KMS-11 (cell line): ENCODE measurements around the gene RASL11A.

Experiments
- H2AFZ ChIP-seq: fragments of 200-600 bp; sonication (generic); 2 replicates; pipeline ENCODE4 v1.6.1; 2016; ENCODE audit warnings: antibody characterized with exemption, mixed run types, low read depth
- H3K27ac ChIP-seq: fragments of 200-600 bp; sonication (generic); 2 replicates; pipeline ENCODE4 v1.6.1; 2016; ENCODE audit warnings: mild to moderate bottlenecking, mixed run types
- H3K27me3 ChIP-seq: fragments of 200-600 bp; sonication (generic); 2 replicates; pipeline ENCODE4 v1.6.1; 2017; ENCODE audit warnings: mild to moderate bottlenecking, low read depth, mixed run types, moderate library complexity; ENCODE audit not compliant: insufficient read depth
- H3K36me3 ChIP-seq: fragments of 200-600 bp; sonication (generic); 2 replicates; pipeline ENCODE4 v1.6.1; 2017; ENCODE audit warnings: mild to moderate bottlenecking, mixed run types; ENCODE audit not compliant: insufficient read depth
- H3K4me1 ChIP-seq: fragments of 200-600 bp; sonication (generic); 2 replicates; pipeline ENCODE4 v1.6.1; 2016; ENCODE audit warnings: mild to moderate bottlenecking, low read depth, mixed run types; ENCODE audit not compliant: poor library complexity, severe bottlenecking
- H3K4me2 ChIP-seq: fragments of 200-600 bp; sonication (generic); 2 replicates; pipeline ENCODE4 v1.7.0; 2016; ENCODE audit warnings: mild to moderate bottlenecking, mixed run types
- H3K4me3 ChIP-seq: fragments of 200-600 bp; sonication (generic); IDR thresholded peaks from 2 replicates; pipeline ENCODE4 v1.6.1; 2017; ENCODE audit warnings: low read depth, low read length, mixed read lengths; ENCODE audit not compliant: insufficient read depth
- H3K79me2 ChIP-seq: fragments of 200-600 bp; sonication (generic); 2 replicates; pipeline ENCODE4 v1.6.1; 2016; ENCODE audit warnings: low read depth, mixed run types; ENCODE audit not compliant: insufficient read depth
- H3K9ac ChIP-seq: fragments of 200-600 bp; sonication (generic); 2 replicates; pipeline ENCODE4 v1.6.1; 2016; ENCODE audit warnings: mild to moderate bottlenecking, mixed run types
- H4K20me1 ChIP-seq: fragments of 200-600 bp; sonication (generic); 2 replicates; pipeline ENCODE4 v1.6.1; 2016; ENCODE audit warnings: mild to moderate bottlenecking, mixed run types; ENCODE audit not compliant: insufficient read depth
- TF ChIP-seq, protein P1 (sequence below): fragments of 200-600 bp; sonication (generic); conservative IDR thresholded peaks from 2 replicates; pipeline ENCODE4 v1.6.1; 2017; ENCODE audit warnings: low read depth, mild to moderate bottlenecking, antibody characterized with exemption, low read length, moderate library complexity, mixed read lengths

Gene RASL11A

DNA sequence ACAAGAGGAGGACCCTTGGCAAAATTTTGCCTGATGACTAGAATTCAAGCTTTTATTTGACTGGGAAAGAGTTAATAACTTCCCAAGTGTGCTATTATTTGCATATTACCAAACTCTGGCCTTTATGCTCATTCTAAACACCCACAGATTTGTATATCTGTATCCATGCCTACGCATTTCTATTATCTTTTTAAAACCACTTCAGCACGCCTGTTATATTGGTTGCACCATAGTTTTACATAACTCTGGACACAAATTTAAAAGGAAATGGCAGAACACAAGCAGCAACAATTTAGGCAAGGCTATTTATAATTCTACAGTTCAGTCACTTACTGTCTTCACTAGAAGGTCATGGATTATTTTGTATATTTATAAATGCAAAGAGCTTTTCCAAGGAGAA lies 3.7 kb upstream of the RASL11A start:
- Histone ChIP-seq H3K79me2 (no peaks in the 10 kb centered on the region), H3K4me3 (no peak overlapping the region), H3K36me3 (no peaks in the 10 kb centered on the region), H4K20me1 (no peaks in the 10 kb centered on the region), H2AFZ (no peak overlapping the region), H3K27ac (no peak overlapping the region), H3K4me1 (no peaks in the 10 kb centered on the region), H3K27me3 (no peaks in the 10 kb centered on the region), H3K9ac (no peak overlapping the region), H3K4me2 (no peak overlapping the region)
- TF ChIP-seq, protein P1, sequence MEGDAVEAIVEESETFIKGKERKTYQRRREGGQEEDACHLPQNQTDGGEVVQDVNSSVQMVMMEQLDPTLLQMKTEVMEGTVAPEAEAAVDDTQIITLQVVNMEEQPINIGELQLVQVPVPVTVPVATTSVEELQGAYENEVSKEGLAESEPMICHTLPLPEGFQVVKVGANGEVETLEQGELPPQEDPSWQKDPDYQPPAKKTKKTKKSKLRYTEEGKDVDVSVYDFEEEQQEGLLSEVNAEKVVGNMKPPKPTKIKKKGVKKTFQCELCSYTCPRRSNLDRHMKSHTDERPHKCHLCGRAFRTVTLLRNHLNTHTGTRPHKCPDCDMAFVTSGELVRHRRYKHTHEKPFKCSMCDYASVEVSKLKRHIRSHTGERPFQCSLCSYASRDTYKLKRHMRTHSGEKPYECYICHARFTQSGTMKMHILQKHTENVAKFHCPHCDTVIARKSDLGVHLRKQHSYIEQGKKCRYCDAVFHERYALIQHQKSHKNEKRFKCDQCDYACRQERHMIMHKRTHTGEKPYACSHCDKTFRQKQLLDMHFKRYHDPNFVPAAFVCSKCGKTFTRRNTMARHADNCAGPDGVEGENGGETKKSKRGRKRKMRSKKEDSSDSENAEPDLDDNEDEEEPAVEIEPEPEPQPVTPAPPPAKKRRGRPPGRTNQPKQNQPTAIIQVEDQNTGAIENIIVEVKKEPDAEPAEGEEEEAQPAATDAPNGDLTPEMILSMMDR, result no peak

DNA sequence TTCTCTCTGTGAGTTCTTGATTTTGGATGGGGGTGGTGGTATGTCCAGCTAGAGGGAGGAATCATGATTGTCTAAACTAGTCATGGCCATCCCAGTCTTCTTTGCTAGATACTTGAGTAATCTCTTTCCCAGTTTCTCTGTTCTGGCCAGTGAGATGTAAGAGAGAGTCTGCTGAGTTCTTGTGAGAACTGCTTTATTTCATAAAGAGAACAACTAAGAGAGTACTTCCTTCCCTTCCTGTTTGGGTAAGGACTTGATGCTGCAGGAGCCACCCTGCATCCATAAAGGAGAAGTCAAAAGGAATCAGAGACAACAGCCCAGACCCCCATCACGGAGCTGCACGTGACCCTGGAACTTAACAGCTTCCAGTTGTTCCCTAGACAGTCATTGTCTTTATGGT lies 3.0 kb upstream of the RASL11A start:
- Histone ChIP-seq H3K4me1 (no peaks in the 10 kb centered on the region), H3K4me3 (no peak overlapping the region), H3K36me3 (no peaks in the 10 kb centered on the region), H3K27ac (no peak overlapping the region), H3K4me2 (no peak overlapping the region), H2AFZ (no peak overlapping the region), H3K79me2 (no peaks in the 10 kb centered on the region), H3K27me3 (no peaks in the 10 kb centered on the region), H4K20me1 (no peaks in the 10 kb centered on the region), H3K9ac (no peak overlapping the region)
- TF ChIP-seq, protein P1, result no peak

DNA sequence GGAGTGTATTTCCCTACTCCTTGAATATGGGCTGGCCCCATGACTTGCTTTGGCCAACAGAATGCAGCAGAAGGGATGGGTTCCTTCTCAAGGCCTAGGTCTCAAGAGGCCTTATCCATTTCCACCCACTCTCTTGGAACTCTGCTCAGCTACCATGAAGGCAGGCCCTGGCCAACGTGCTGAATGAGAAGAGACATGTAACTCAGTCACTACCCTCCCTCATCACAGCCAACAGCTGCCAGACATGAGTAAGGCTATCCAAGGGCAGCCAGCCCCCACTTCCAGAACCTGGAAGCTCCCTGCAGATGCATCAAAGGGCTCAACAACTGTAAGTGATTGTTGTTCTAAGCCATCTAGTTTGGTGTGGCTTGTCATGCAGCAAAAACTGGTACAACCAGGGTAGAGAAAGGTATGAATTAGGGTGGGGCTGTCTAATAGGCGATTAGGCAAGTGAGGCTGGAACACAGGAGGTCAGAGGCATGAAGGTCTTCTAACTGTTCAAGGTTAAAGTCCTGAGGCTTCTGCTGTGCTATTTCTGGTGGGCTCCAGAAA lies 1.4 kb upstream of the RASL11A start:
- no peaks in the 10 kb centered on the region for H3K36me3 ChIP-seq
- no peak overlapping the region for H3K4me2 ChIP-seq
- H3K4me1 ChIP-seq, result no peaks in the 10 kb centered on the region
- no peak overlapping the region for H3K9ac ChIP-seq
- no peak overlapping the region for H3K4me3 ChIP-seq
- H4K20me1 ChIP-seq, result no peaks in the 10 kb centered on the region
- H3K27me3 ChIP-seq, result no peaks in the 10 kb centered on the region
- H2AFZ ChIP-seq, result no peak overlapping the region
- no peaks in the 10 kb centered on the region for H3K79me2 ChIP-seq
- no peak overlapping the region for H3K27ac ChIP-seq
- TF ChIP-seq, protein P1, result no peak

DNA sequence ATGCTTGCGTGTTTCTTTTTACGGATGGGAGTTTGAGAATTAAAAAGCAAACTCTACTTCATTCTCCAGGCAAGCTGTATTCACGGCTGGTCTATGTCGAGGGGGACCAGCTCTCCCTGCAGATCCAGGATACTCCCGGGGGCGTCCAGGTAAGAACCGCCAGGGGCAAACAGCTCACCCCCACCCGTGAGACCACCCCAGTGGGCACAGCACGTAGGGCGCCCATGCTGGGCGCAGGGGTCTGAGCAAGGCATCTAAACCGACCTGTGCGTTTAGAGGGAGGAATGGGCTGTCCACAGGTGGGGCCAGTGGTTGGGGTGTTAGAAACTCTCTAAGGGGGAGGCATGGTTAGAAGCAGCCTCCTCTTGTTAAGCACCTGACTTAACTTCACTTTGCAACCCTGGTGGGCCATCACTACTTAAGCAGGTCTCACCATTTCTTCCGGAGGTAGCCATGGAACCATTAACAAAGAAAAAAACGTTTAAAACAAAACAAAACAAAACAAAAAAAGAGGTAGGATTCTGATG lies 1.0 kb downstream of the RASL11A start:
- Histone ChIP-seq H3K4me1 (no peaks in the 10 kb centered on the region), H3K4me2 (no peak overlapping the region), H3K9ac (no peak overlapping the region), H3K27me3 (no peaks in the 10 kb centered on the region), H3K36me3 (no peaks in the 10 kb centered on the region), H3K4me3 (no peak overlapping the region), H3K79me2 (no peaks in the 10 kb centered on the region), H2AFZ (no peak overlapping the region), H4K20me1 (no peaks in the 10 kb centered on the region), H3K27ac (no peak overlapping the region)
- TF ChIP-seq, protein P1, result no peak
